ENCODE measurements around the gene PDIK1L. TPM values are rescaled to one million over a fixed set of nuclear protein-coding genes. Genes with fewer than 3 reads are reported as not detected.
"Not testable (repeated sequence)": the region's sequence is repeated elsewhere in the genome, so short reads cannot be mapped to it uniquely, and the experiment has no call there.

PDIK1L gene
- total and polyA plus RNA-seq, 5 experiments from 2014 or later = 3.5 to 23.5 (median 5.1) TPM

DNA sequence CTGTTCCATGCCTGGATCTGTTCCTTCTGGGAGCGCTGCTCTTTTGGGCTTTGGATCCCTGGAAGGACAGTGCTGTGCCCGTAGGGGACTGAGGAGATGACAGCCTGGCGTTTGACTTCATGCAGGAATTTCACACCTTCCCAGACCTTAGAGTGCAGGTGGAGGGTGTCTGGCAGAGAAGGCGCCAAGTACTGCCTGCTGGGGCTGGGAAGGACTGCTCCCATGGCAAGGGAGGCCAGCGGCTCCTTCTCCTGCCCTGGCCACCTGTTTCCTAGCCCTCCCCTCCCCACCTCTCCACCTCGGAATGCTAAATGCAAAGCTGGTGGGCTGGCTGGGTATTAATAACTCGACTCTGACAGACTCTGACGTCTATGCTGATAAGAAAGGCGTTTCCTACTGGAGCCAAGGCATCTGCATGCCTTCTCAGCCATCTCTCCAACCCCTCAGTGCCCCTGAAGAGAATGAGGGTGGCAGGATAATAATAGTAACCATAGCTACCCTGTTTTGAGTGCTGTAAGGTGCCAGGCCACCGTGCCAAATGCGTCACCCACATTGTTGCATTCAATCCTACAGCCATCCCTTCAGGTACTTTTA lies 17.5 kb upstream of the PDIK1L start:
- peak overlapping the region in 1 of 10 donors; percentile 14 for H3K27ac Mint-ChIP-seq
- no peak for ATAC-seq
- no peak for DNase-seq
- POLR2A ChIA-PET = no interaction called here
- H3K4me3 Mint-ChIP-seq = no peak overlapping the region
- H3K9me3 Mint-ChIP-seq = no peaks in the 10 kb centered on the region
- no peaks in the 10 kb centered on the region for H3K4me1 Mint-ChIP-seq
- H3K36me3 Mint-ChIP-seq = no peaks in the 10 kb centered on the region
- H3K27me3 Mint-ChIP-seq = peaks cover 10 to 30% (median 18%) of the 10 kb centered on the region in 5 donors

DNA sequence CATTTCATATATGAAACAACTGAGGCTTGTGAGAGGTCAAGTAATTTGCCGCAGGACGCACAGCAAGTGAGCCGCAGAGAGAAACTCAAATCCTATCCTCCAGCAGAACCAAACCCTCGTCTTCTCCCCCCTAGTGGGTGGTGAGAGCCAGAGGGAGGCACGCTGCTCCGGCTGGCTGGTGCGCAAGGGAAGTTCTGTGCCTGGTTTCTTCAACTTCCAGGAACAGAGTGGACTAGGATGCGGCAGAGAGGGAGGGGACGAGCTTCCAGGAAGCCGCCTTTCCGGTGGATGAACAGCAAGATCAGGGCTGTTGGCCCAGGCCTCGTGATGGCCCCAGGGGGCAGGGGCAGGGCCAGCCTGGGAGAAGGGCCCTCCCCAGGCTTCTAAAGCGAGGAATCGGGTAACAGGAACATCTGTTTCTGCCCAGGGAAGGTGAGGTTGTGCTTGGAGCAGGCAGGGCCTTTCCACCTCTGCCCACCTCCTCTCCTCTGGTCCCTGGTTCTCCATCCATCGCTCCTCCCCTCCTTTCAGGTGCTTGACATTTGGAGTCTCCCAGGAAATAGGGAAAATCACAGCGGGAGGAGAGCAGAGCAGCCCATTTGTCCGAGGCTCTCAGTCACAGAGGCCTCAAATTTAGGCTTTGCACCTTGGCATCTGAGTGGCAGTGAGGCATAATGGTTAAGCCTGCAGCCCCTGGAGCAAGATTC lies 16.8 kb upstream of the PDIK1L start:
- H3K27ac Mint-ChIP-seq = no peak overlapping the region
- no peaks in the 10 kb centered on the region for H3K9me3 Mint-ChIP-seq
- no peak overlapping the region for H3K4me3 Mint-ChIP-seq
- peaks cover 10 to 24% (median 18%) of the 10 kb centered on the region in 5 donors for H3K27me3 Mint-ChIP-seq
- POLR2A ChIA-PET = no interaction called here
- ATAC-seq = no peak
- DNase-seq = no peak
- no peaks in the 10 kb centered on the region for H3K4me1 Mint-ChIP-seq
- no peaks in the 10 kb centered on the region for H3K36me3 Mint-ChIP-seq

DNA sequence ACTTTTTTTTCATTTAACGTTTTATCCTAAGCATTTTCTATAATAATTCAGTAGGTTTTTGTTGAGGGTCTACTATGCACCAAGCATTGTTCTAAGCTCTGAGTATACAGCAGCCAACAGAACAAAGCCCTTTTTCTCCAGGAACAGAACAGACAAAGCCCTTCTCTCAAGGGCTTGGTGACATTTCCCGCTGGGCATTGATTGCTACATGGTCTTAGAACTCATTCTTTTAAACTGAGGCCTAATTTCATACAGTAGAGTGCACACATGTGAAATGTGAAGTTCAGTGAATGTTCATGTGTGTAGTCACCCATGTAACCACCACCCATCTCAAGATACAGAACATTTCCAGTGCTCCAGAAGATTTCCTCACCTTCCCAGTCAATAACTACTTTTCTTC lies 15.2 kb upstream of the PDIK1L start:
- no peak for ATAC-seq
- POLR2A ChIA-PET = no interaction called here
- Mint-ChIP-seq H3K9me3 (no peaks in the 10 kb centered on the region), H3K4me3 (no peak overlapping the region), H3K36me3 (no peaks in the 10 kb centered on the region), H3K4me1 (no peaks in the 10 kb centered on the region), H3K27ac (no peak overlapping the region), H3K27me3 (peaks cover 2 to 14% (median 7%) of the 10 kb centered on the region in 5 donors)
- no peak for DNase-seq

- H3K4me1 Mint-ChIP-seq = no peaks in the 10 kb centered on the region
- no peak for ATAC-seq
- DNase-seq = no peak
- no peak overlapping the region for H3K4me3 Mint-ChIP-seq
- no peaks in the 10 kb centered on the region for H3K36me3 Mint-ChIP-seq
- POLR2A ChIA-PET = no interaction called here
- peaks cover 0 to 6% (median 3%) of the 10 kb centered on the region in 5 donors for H3K27me3 Mint-ChIP-seq
- H3K9me3 Mint-ChIP-seq = no peaks in the 10 kb centered on the region
- H3K27ac Mint-ChIP-seq = no peak overlapping the region
Observed at GRCh38 chr1:26097696-26098095, 13.9 kb upstream of the PDIK1L start.

GRCh38 chr1:26098602-26099001 lies 13.0 kb upstream of the PDIK1L start:
- Mint-ChIP-seq H3K4me1 (no peaks in the 10 kb centered on the region), H3K9me3 (no peaks in the 10 kb centered on the region), H3K27me3 (peaks cover 0 to 6% (median 3%) of the 10 kb centered on the region in 5 donors), H3K27ac (no peak overlapping the region), H3K4me3 (no peak overlapping the region), H3K36me3 (no peaks in the 10 kb centered on the region)
- DNase-seq (no peak), ATAC-seq (no peak)
- POLR2A ChIA-PET = no interaction called here

- DNase-seq (no peak), ATAC-seq (no peak)
- Mint-ChIP-seq H3K4me3 (no peak overlapping the region), H3K27me3 (peaks cover 0 to 6% (median 3%) of the 10 kb centered on the region in 5 donors), H3K9me3 (no peaks in the 10 kb centered on the region), H3K4me1 (peaks cover 0 to 1% (median 0%) of the 10 kb centered on the region in 4 donors), H3K36me3 (no peaks in the 10 kb centered on the region), H3K27ac (no peak overlapping the region)
- POLR2A ChIA-PET = interaction anchor here (1.0 kb wide), 1 partner anchor 12 kb away, joined by 3 read pairs; the partner anchor contains the start of gene PDIK1L
Observed at GRCh38 chr1:26099780-26100179, 11.8 kb upstream of the PDIK1L start.

DNA sequence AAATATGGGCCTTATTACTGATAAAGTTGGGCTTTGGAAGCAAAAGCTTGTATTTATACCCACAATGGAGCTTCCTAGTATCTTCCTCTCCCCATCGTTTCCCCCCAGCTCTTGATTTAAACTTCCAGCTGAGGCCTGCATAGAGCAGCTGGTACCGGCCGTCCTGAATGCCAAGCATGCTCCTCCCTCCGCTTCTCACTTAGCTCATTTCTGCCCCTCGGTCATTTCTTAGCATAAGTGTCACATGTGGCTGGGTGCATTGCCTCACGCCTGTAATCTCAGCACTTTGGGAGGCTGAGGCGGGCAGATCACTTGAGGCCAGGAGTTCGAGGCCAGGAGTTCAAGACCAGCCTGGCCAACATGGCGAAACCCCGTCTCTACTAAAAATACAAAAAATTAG lies 11.4 kb upstream of the PDIK1L start:
- not testable (repeated sequence) for H3K36me3 Mint-ChIP-seq, H3K9me3 Mint-ChIP-seq, H3K27me3 Mint-ChIP-seq, H3K4me3 Mint-ChIP-seq, DNase-seq, H3K27ac Mint-ChIP-seq, ATAC-seq, H3K4me1 Mint-ChIP-seq
- POLR2A ChIA-PET = interaction anchor here (0.7 to 1.0 kb wide), 3 partner anchors 11 to 278 kb away, joined by 3 read pairs; partner anchors contain the start of gene PDIK1L

DNA sequence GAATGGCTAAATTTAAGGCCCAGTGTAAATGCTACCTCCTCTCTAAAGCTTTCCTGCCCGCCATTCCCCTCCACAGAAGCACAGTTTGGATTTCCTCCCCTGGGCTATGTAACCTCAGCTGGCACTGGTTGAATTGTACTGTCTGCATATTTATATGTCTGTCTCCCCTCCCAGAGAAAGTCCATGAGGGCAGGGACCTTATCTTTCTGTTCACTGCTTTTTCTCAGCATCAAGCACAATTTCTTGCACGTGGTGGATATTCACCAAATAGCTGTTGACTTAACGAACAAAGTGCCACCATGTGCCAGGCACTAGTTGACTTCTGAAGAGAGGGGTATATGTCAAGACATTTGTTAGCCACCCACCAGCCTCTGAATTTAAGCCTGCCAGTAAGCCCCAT lies 9.5 kb upstream of the PDIK1L start:
- POLR2A ChIA-PET = interaction anchor here (0.5 to 2.2 kb wide), 2 partner anchors 43 to 44 kb away, joined by 3 to 10 read pairs; no protein-coding TSS in a partner anchor
- Mint-ChIP-seq H3K4me1 (peaks cover 4 to 8% (median 4%) of the 10 kb centered on the region in 4 donors), H3K27ac (no peak overlapping the region), H3K9me3 (no peaks in the 10 kb centered on the region), H3K4me3 (no peak overlapping the region), H3K27me3 (peaks cover 0 to 6% (median 3%) of the 10 kb centered on the region in 5 donors), H3K36me3 (no peaks in the 10 kb centered on the region)
- ATAC-seq (no peak), DNase-seq (no peak)

DNA sequence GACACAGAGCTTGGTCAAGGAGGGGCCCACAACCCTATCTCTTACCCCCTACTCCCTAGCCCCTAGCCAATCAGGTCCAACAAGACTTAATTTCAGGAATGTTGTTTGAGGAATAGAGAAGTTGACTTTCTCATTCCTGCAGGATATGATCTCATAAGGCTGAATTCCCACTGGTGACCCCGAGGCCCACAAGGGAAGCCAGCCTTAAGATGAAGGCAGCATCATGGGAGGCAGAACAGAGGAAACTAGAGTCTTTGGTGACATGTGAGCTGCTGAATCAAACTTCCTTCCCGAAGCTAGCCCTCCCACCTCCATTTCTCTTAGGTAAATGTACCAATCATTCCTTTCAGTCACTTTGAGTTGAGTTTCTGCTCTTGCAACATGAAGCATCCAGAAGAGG lies 9.1 kb upstream of the PDIK1L start:
- POLR2A ChIA-PET = interaction anchor here (0.9 to 2.2 kb wide), 2 partner anchors 9 to 43 kb away, joined by 3 to 10 read pairs; partner anchors contain the start of gene PDIK1L
- Mint-ChIP-seq H3K9me3 (no peaks in the 10 kb centered on the region), H3K4me1 (peaks cover 4 to 8% (median 4%) of the 10 kb centered on the region in 4 donors), H3K27me3 (peaks cover 0 to 6% (median 3%) of the 10 kb centered on the region in 5 donors), H3K4me3 (no peak overlapping the region), H3K27ac (no peak overlapping the region), H3K36me3 (no peaks in the 10 kb centered on the region)
- DNase-seq (no peak), ATAC-seq (no peak)

GRCh38 chr1:26105226-26105548 lies 6.4 kb upstream of the PDIK1L start:
- not testable (repeated sequence) for DNase-seq, H3K4me3 Mint-ChIP-seq, H3K9me3 Mint-ChIP-seq, ATAC-seq, H3K36me3 Mint-ChIP-seq, H3K27me3 Mint-ChIP-seq
- POLR2A ChIA-PET = interaction anchor here (1.4 kb wide), 1 partner anchor 40 kb away, joined by 16 read pairs; no protein-coding TSS in a partner anchor
- peak overlapping the region in 1 of 10 donors; percentile 11 for H3K27ac Mint-ChIP-seq
- peaks cover 5 to 12% (median 7%) of the 10 kb centered on the region in 4 donors for H3K4me1 Mint-ChIP-seq

DNA sequence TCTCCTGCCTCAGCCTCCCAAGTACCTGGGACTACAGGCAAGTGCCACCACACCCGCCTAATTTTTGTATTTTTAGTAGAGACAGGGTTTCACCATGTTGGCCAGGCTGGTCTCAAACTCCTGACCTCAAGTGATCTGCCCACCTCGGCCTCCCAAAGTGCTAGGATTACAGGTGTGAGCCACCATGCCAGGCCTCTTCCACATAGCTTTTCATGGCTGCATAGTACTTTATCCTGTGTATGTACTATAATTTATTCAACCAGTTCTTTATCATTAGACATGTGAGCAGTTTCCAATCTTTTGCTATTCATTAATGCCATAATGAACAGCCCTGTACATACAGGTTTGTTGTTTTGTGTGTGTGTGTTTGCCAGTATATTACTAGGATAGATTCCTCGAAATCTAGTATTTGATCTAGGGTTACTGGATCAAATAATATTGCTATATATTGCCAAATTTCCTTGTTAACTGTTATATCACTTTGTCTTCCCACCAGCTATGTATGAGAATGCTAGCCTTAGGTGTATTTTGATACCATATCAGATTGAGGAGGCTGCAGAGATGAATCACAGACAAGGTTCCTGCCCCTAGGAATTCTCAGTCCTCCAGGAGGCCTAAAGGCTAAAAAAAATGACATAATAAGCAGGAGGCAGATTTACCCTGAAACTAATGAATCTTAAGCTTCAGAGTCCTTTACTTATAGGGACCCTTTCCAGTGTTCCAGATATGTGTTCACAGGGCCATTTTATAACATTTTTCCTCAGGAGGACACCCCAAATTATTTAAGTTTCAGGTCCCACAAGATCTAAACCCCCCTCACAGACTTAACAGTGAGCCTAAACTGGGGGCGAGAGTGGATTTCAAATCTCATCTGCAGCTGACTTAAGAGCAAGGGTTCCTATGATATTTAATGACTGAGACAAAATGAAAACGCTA lies 2.1 kb upstream of the PDIK1L start:
- Mint-ChIP-seq H3K36me3 (peaks cover 0 to 5% (median 0%) of the 10 kb centered on the region in 3 donors), H3K27me3 (peaks cover 0 to 4% (median 0%) of the 10 kb centered on the region in 5 donors), H3K9me3 (no peaks in the 10 kb centered on the region), H3K4me1 (peaks cover 18 to 30% (median 28%) of the 10 kb centered on the region in 4 donors), H3K4me3 (peak overlapping the region; percentile 79 to 98 (median 92)), H3K27ac (peak overlapping the region in 7 of 10 donors; percentile 24 to 95 (median 86))
- POLR2A ChIA-PET = interaction anchor here (0.6 to 2.6 kb wide), 8 partner anchors 17 to 791 kb away, joined by 3 to 22 read pairs (median 3); partner anchors contain the start of genes CEP85 and GPATCH3
- ATAC-seq (no peak), DNase-seq (no peak)

GRCh38 chr1:26110731-26111529 lies 694 bp upstream of the PDIK1L start:
- Mint-ChIP-seq H3K4me3 (peak overlapping the region; percentile 79 to 98 (median 92)), H3K9me3 (no peaks in the 10 kb centered on the region), H3K36me3 (peaks cover 0 to 17% (median 0%) of the 10 kb centered on the region in 3 donors), H3K4me1 (peaks cover 14 to 31% (median 23%) of the 10 kb centered on the region in 4 donors), H3K27ac (peak overlapping the region; percentile 82 to 97 (median 90)), H3K27me3 (no peaks in the 10 kb centered on the region)
- ATAC-seq = peak; percentile 63 to 67
- POLR2A ChIA-PET = interaction anchor here (0.5 to 3.6 kb wide), 16 partner anchors 8 to 790 kb away, joined by 3 to 35 read pairs (median 3); partner anchors contain the start of genes CEP85, GPATCH3 and ZNF593
- peak; percentile 59 to 86 (median 74) for DNase-seq

Measured in naive thymus-derived CD8-positive, alpha-beta T cell (primary cell).